ENCODE results near the gene TPX2. TPM values are rescaled to one million over a fixed set of nuclear protein-coding genes. Genes with fewer than 3 reads are reported as not detected.
"Not testable (repeated sequence)": the region's sequence is repeated elsewhere in the genome, so short reads cannot be mapped to it uniquely, and the experiment has no call there.

TPX2 gene
- polyA plus RNA-seq, 1 donor from 2014 or later = 0.49 TPM

DNA sequence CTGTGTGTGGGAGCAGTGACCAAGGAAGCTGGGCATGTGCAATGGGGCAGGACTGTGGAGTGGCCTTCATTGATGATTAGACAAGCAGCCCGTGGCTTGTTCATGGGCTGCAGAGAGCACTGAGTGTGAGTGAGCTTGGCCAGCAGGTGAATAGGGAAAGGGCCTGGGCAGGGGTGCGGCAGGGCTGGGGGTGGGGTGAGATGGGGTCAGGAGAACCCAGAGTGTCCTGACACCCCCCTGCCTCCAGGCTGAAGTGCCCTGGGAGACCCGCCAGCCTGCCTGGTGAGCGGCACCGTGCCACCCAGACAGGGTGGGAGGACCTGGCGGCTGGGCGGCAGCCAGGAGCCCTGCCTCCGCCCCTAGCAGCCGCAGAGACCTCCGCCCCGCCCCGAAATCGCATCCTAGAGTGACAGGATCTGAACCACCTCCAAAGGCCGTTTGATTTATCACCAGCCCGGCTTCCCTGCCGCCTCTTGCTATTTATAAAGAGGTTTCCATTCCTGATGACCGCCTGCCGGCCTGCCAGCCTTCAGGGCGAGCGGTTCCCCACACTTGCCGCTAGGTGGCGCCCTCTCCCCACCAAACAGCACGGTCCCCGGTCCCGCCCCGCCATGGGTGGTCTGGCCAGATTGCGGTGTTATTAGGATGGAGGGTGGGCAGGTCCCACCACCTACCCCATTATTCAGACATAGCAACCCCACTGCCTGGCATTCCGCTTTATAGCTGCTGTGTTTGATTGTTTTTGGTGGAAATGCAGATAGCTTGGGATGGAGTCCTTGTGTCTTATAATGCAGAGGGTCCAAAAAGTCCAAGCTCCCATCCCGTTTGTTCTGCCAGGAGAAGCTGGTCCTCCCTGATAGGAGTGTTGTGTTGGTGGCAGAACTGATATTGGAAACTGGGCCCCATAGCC, 83.6 kb downstream of the TPX2 start:
- H3K4me3 Mint-ChIP-seq = peak overlapping the region in 1 of 4 donors; percentile 32
- H3K27me3 Mint-ChIP-seq = peaks cover 1% of the 10 kb centered on the region
- no peaks in the 10 kb centered on the region for H3K9me3 Mint-ChIP-seq
- no peaks in the 10 kb centered on the region for H3K36me3 Mint-ChIP-seq
- no peaks in the 10 kb centered on the region for H3K4me1 Mint-ChIP-seq
- H3K27ac Mint-ChIP-seq = peak overlapping the region in 1 of 3 donors; percentile 86

DNA sequence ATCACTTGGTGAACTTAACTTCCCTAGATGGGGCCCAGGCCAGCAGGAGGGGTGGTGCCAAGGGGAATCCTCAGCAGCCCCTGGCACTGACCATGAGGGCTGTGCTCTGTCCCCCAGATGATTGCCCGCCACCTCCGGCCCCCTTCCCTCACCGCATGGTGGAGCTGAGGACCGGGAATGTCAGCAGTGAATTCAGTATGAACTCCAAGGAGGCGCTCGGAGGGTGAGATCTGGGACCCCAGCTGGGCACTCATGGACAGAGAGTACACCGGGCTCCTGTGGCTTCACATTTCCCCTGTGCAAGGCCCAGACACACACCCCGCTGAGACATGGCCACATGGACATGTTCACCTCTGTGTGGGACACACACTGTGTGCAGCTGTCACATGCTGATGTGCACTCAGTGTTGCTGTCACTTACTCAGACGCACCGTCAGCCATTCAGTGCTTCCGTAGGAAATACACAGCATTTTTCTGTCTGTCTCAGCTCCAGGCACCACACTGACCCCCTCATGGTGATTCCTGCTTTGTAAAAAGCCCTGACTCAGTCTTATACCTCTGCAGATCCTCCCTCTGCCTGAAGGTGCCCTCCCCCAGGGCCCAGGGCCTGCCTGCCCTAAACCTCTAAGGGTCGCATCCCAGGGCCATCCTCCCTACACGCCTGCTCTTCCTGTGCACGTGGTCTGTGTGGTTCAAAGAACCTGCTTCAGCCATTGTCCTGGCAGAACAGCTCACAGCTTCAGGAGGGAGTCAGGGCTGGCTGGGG, 84.5 kb downstream of the TPX2 start:
- H3K27me3 Mint-ChIP-seq = peaks cover 1% of the 10 kb centered on the region
- H3K4me1 Mint-ChIP-seq = no peaks in the 10 kb centered on the region
- no peaks in the 10 kb centered on the region for H3K9me3 Mint-ChIP-seq
- H3K4me3 Mint-ChIP-seq = no peak overlapping the region
- H3K36me3 Mint-ChIP-seq = no peaks in the 10 kb centered on the region
- no peak overlapping the region for H3K27ac Mint-ChIP-seq

DNA sequence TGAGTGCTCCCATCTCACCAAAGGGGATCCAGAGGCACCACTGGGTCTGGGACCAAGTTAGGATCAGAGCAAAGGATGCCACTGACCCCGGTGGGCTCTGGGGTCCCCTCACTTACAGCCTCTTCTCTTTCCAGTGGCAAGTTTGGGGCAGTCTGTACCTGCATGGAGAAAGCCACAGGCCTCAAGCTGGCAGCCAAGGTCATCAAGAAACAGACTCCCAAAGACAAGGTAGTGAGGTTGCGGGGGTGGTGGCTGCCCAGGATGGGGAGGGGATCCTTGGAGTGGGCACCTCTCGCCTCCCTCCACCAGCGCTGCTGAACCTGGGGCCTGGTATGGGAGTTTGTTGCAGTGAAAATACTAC, 85.0 kb downstream of the TPX2 start:
- peaks cover 1% of the 10 kb centered on the region for H3K27me3 Mint-ChIP-seq
- no peaks in the 10 kb centered on the region for H3K36me3 Mint-ChIP-seq
- no peak overlapping the region for H3K4me3 Mint-ChIP-seq
- H3K27ac Mint-ChIP-seq = no peak overlapping the region
- no peaks in the 10 kb centered on the region for H3K9me3 Mint-ChIP-seq
- no peaks in the 10 kb centered on the region for H3K4me1 Mint-ChIP-seq

DNA sequence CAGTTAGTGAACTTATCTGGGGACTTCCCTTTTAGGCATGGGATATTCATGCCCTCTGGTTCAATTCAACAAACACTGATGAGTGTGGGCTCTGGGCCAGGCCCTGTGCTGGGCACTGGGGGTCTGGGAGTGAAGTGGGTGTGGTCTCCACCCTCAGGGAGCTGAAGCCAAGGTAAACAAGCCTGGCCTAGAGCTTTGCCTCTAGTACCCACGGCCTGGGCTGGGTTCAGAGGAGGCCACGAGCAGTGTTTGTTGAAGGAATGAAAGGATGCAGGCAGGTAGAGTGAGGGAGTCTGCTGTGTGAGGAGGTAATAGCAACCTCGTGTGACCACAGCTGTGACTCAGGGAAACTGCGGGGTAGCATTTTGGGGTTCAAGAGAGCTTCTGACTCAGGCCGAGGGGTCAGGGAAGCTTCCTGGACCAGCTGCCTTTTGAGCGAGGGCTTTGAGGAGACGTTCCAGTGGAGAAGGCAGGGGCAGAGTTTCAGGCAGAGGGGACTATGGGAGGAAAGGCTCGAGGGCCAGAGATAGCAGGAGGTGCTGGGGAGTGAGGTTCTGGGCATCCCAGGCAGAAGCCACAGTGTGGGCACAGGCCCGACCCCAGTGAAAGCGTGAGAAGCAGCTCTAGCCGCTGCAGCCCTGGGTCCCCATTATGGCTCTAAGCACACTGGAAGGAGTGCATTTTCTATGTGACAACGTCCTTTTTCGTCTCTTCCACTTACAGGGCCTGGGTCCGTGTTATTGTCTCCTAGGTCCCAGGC, 85.6 kb downstream of the TPX2 start:
- H3K27me3 Mint-ChIP-seq = peaks cover 1% of the 10 kb centered on the region
- no peaks in the 10 kb centered on the region for H3K36me3 Mint-ChIP-seq
- no peak overlapping the region for H3K27ac Mint-ChIP-seq
- no peak overlapping the region for H3K4me3 Mint-ChIP-seq
- H3K9me3 Mint-ChIP-seq = no peaks in the 10 kb centered on the region
- H3K4me1 Mint-ChIP-seq = peaks cover 0 to 1% (median 0%) of the 10 kb centered on the region in 3 donors

DNA sequence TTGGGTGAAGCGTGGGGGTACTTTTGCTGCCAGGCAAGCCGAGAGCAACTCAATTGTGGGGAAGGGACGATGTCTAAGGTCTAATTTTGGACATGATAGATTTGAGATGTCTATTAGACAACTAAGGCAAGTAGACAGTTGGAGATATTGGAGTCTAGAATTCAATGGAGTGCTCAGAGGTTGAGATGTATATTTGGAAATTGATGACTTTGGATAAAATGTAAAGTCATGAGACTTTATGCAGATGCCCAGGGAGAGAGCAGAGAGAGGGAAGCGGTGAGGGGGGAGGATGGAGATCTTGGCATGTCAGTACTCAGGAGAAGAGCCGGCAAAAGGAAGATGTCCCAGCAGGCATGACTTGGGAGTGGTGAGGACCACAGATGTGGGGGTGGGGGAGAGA, 87.0 kb downstream of the TPX2 start:
- H3K36me3 Mint-ChIP-seq = no peaks in the 10 kb centered on the region
- H3K9me3 Mint-ChIP-seq = no peaks in the 10 kb centered on the region
- peaks cover 0 to 2% (median 2%) of the 10 kb centered on the region in 3 donors for H3K4me1 Mint-ChIP-seq
- no peak overlapping the region for H3K27ac Mint-ChIP-seq
- H3K27me3 Mint-ChIP-seq = peaks cover 1% of the 10 kb centered on the region
- H3K4me3 Mint-ChIP-seq = no peak overlapping the region

DNA sequence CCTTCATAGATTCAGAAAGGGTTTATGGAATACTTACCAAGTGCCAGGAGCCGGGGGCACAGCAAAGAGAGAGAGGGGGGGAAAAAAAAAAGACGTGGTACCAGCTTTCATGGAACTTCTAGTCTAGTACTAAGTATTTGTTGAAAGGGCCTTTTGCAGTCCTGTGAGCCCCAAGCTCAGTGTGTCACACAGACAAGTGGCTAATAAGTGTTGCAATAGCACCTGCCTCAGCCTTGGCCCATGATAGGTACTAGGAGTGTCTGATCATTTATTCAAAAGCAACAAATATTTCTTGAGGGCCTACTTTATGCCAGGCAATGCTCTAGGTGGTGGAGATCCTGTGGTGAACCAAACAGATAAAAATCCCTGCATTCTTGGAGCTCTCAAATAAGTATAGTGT, 88.0 kb downstream of the TPX2 start:
- H3K9me3 Mint-ChIP-seq = no peaks in the 10 kb centered on the region
- H3K4me3 Mint-ChIP-seq = no peak overlapping the region
- no peaks in the 10 kb centered on the region for H3K36me3 Mint-ChIP-seq
- H3K27me3 Mint-ChIP-seq = peaks cover 1% of the 10 kb centered on the region
- H3K27ac Mint-ChIP-seq = no peak overlapping the region
- peaks cover 0 to 2% (median 2%) of the 10 kb centered on the region in 3 donors for H3K4me1 Mint-ChIP-seq

DNA sequence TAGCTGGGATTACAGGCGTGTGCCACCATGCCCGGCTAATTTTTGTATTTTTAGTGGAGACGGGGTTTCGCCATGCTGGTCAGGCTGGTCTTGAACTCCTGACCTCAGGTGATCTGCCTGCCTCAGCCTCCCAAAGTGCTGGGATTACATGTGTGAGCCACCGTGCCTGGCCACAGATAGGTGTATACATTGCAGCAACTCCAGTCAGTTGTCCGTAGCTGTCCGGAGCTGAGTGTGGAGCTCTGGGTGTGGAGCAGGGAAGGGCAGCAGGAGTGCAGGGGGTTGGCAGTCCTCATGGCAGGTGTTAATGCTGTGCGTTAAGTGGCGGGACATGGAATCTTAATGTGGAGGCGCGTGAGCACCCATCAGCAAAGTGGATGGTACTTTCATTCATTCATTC, 88.9 kb downstream of the TPX2 start:
- H3K27me3 Mint-ChIP-seq, H3K36me3 Mint-ChIP-seq, H3K9me3 Mint-ChIP-seq, H3K4me1 Mint-ChIP-seq, H3K27ac Mint-ChIP-seq: not testable (repeated sequence)
- peak overlapping the region in 1 of 4 donors; percentile 4 for H3K4me3 Mint-ChIP-seq

DNA sequence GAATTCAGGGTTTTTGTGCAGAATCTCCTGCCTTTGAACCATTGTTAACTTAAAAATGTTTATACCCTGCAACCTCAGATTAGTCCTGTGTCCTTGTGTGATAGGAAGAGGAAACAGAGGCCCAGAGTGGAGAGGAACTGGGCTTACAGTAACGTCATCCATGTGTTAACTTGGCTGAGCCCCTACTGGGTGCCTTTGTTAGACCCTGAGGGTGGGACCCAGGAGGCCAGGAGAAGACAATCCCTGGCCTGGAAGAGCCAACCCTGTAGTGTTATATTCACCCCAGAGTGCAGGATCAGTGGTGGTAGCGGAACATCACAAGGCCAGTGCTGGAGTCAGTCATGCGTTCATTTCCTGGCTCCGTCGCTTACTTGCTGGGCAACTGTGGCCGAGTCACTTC, 90.6 kb downstream of the TPX2 start:
- H3K27me3 Mint-ChIP-seq = no peaks in the 10 kb centered on the region
- no peaks in the 10 kb centered on the region for H3K9me3 Mint-ChIP-seq
- peaks cover 0 to 5% (median 2%) of the 10 kb centered on the region in 3 donors for H3K4me1 Mint-ChIP-seq
- H3K27ac Mint-ChIP-seq = no peak overlapping the region
- H3K36me3 Mint-ChIP-seq = peaks cover 2% of the 10 kb centered on the region
- no peak overlapping the region for H3K4me3 Mint-ChIP-seq

DNA sequence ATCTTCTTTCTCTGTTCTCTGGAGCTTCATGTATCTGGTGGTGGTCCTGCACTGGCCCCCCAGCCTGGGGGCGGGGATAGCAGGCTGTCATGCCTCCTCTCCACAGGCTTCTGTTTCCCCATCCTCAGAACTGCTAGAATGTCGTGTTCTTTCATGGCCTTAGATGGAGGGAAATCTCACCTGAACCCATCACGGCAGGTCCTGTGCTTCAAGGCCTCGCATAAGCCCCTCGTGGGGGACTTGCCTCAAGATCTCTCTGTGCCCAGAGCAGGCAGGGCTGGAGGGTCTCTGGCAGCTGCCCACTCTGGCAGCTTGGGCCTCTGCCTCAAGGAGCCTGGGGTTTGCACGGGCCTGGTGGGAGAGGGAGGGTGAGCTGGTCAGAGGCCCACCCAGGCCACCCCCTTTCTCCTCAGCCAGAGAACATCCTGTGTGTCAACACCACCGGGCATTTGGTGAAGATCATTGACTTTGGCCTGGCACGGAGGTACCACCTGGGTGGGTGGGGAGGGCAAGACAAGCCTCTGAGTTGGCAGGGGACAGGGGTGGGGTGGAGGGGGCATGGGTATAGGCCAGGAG, 91.4 kb downstream of the TPX2 start:
- Mint-ChIP-seq H3K4me1 (peaks cover 0 to 5% (median 2%) of the 10 kb centered on the region in 3 donors), H3K27ac (no peak overlapping the region), H3K4me3 (no peak overlapping the region), H3K27me3 (no peaks in the 10 kb centered on the region), H3K9me3 (no peaks in the 10 kb centered on the region), H3K36me3 (peaks cover 2% of the 10 kb centered on the region)

DNA sequence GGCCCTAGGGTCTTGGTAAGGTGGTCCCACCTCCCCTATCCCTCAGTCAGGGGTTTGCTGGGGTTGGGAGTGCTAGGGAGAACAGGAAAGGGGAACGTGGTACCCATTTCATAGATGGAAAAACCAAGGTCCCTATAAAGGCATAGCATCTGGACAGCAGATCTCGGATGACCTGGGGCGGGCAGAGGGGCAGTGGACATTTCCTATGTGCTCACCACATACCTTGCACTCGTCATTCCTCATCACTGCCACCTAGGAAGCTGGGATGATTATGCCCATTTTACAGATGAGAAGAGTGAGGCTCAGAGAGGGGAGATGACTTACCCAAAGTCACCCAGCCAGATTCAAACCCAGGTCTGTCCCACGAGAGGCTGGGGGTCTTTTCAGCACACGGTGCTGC, 92.1 kb downstream of the TPX2 start:
- Mint-ChIP-seq H3K27me3 (no peaks in the 10 kb centered on the region), H3K36me3 (peaks cover 2% of the 10 kb centered on the region), H3K9me3 (no peaks in the 10 kb centered on the region), H3K27ac (no peak overlapping the region), H3K4me3 (no peak overlapping the region), H3K4me1 (peaks cover 0 to 10% (median 7%) of the 10 kb centered on the region in 3 donors)

DNA sequence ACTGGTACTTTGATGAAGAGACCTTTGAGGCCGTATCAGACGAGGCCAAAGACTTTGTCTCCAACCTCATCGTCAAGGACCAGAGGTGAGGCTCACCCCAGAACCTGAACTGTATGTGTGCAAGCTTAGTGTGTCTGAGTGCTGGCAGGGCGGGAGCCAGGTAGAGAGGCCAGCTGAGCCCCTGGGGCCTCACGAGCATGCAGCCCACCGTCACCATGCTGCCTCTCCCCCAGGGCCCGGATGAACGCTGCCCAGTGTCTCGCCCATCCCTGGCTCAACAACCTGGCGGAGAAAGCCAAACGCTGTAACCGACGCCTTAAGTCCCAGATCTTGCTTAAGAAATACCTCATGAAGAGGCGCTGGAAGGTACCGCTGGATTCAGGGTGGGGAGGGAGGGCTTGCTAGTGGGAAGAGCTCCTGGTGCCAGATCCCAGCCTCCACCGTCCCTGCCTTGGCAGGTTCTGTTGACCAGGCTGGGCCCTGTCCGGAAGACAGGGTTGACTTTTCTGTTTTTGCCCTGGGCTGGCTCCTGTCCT, 92.7 kb downstream of the TPX2 start:
- Mint-ChIP-seq H3K4me3 (no peak overlapping the region), H3K9me3 (no peaks in the 10 kb centered on the region), H3K27ac (no peak overlapping the region), H3K27me3 (peaks cover 3% of the 10 kb centered on the region), H3K4me1 (peaks cover 0 to 14% (median 10%) of the 10 kb centered on the region in 3 donors), H3K36me3 (peaks cover 2% of the 10 kb centered on the region)

DNA sequence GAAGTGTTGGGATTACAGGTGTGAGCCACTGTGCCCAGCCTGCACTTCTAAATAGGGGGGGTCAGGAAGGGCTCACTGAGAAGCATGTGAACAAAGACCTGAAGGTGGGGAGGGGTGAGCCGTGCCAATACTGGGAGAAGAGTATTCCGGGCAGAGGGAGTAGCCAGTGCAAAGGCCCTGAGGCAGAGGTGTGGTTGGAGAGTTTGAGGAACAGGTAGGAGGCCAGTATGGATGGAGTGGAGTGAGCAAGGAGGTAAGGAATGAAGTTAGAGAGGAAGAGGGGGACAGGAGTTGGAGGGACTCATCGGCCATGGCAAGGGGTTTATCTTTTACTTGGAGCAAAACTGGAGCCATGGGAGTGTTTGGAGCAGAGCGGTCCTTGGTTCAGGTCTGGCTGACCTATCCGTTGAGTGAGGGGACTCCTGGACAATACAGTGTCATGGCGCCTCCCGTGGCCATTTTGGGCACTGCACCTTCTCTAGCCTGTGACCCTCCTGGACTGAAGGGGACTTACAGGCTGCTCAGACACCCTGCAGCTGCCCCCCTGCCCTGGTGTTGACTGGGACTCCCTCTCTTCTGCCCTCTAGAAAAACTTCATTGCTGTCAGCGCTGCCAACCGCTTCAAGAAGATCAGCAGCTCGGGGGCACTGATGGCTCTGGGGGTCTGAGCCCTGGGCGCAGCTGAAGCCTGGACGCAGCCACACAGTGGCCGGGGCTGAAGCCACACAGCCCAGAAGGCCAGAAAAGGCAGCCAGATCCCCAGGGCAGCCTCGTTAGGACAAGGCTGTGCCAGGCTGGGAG, 94.2 kb downstream of the TPX2 start:
- no peak overlapping the region for H3K27ac Mint-ChIP-seq
- H3K9me3 Mint-ChIP-seq = no peaks in the 10 kb centered on the region
- peak overlapping the region in 2 of 4 donors; percentile 37 to 63 for H3K4me3 Mint-ChIP-seq
- H3K4me1 Mint-ChIP-seq = peaks cover 0 to 14% (median 10%) of the 10 kb centered on the region in 3 donors
- H3K27me3 Mint-ChIP-seq = peaks cover 3% of the 10 kb centered on the region
- peaks cover 2% of the 10 kb centered on the region for H3K36me3 Mint-ChIP-seq

DNA sequence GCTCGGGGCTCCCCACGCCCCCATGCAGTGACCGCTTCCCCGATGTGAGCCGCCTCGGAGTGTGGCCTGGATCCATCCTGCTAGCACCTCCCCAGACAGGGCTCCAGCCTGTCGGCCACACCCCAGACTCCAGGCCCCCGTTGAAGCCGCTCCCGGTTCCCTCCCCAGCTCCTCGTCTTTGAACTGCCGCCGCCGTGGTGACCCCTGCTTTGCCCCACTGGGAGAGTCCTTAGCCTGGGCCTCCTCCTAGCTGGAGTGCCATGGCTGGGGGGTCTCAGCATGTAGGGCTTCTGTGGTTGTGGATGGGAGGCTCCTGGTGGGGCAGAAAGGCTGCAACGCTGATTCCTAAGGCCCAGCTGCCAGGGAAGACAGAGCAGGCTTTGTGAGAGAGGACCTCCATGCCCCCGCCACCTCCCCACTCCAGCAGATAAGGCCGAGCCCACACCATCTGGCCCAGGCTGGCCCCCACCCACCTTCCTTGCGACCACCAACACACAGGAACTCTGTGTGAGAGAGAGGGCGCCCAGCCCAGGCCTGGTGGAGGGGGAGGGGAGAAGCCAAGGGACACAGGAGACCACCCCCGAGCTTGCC, 94.9 kb downstream of the TPX2 start:
- Mint-ChIP-seq H3K9me3 (no peaks in the 10 kb centered on the region), H3K4me1 (peaks cover 0 to 14% (median 10%) of the 10 kb centered on the region in 3 donors), H3K27ac (no peak overlapping the region), H3K27me3 (peaks cover 3% of the 10 kb centered on the region), H3K4me3 (no peak overlapping the region), H3K36me3 (peaks cover 2% of the 10 kb centered on the region)
